ENCODE measurements around the gene NOTCH1.
"Not testable (repeated sequence)": the region's sequence is repeated elsewhere in the genome, so short reads cannot be mapped to it uniquely, and the experiment has no call there.

The NOTCH1 gene

DNA sequence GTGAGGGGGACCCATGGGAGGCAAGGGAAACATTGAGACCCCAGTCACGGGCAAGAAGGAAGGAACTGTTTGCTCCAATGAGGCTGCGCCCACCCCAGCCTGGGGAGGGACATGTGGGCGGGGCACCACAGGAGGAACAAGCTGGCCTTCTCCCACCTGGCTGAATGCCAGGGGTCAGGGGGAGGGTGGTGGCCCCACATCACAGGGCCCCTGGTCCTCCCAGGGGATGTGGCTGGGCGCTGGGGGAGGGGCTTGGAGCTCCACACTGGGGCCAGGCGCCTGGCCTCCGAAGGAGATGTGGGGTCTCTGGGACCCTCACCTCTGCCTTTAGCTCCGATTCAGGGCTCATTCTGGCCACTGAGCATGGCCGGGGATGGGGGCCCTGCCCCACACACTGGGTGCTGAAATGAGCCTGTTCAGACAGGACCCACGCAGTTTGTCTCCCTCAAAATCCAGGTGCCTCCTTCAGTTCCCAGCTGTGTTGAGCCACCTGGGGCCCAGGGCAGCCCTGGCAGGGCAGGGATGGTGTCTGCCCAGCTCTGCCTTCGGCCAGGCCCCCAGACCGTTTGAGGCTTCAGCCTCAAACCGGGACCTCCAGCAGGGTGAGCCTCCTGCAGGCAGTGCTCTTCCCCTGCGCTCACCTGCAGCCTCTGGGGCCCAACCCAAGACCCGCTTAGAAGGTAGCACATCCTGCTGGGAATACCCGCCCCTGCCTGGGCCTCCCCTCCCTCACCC, 33.2 kb upstream of the NOTCH1 start:
- no peak for DNase-seq

DNA sequence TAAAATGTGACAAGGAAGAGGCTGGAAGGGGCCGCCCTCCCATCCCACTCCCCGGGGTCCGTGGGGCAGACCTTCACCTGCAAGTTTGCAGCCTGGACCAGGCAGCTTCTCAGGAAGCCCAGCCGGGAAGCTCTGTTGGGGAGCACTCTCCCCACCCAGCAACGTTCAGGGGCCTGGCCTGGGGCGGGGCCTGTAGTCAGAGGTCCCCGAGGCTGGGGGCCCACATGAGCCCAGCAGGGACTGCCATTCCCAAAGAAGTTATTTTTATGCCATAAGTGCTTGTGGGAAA, 32.7 kb upstream of the NOTCH1 start:
- no peak for DNase-seq

DNA sequence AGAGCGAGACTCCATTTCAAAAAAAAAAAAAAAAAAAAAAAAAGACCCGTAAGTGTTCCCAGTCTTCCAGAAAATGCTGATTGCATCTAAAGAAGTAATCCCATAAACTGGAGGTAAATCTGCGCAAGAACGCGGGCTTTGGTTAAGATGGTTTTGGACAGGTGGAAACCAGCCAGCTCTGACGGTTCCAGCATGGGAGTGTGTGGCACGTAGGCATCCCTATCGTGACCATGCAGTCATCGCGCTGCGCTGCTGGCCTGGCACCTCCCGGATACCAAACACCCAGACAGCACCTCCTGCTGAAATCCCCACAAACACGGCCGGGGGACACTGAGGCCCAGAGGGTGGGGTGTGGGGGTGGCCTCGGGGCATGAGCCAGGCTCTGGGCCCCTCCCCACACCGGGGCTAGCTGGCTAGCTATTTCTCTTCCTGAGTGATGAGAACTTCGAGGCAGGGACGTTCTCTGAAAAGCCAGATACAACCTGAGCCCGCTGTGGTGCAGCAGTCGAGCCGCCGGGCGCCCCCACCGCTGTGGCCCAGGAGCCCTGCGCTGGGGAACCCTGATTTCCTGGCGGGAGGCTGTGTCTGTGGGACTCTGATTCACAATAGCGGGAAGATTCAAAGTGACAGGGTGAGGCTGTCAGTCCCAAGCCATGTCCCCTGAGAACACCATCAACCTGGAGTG, 32.2 kb upstream of the NOTCH1 start:
- no peak for DNase-seq

DNA sequence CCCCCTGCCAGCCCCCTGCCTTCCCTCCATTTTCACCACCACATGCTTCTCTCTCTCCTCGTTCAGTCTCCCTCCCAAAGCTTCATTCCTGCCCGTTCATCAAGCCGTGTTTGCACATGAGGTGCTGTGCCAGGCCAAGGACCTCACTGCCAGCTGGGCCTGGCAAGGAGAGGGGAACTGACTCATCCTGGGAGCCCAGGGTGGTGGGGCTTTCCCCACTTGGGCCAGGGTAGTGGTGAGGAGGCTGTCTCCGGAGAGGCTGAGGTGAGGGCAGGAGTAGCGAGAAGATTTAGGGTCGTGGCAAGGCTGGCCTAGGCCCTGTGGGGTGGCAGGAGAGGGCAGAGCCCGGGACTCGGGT, 30.4 kb upstream of the NOTCH1 start:
- DNase-seq: no peak

DNA sequence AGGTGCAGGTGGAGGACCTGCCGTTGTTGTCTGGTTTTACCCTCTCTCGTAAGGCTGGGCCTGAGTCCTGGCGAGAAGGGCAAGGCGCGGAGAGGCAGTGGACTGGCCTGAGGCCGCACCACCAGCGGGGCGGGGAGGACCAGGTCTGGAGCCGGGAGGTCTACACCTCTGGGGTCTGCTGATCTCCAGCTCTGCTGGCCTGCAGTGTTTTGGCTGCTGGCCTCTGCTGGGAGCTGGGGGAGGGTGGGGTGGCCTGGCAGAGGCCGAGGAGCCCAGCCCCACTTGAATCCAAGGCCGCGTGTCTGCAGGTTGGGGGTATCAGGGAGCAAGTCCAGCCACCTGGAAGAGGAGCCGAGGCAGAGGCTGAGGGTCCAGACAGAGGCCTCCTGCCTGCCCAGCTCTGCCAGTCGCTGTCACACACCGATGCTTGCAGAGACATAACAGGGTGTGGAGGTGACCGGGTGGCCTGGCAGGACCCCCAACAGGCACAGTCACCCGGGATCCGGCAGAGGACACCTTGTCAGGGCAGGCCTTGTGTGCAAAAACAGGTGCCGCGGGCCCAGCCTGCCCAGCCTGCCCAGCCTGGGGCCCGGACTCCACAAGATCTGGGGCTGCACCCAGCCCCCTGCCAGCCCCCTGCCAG, 29.9 kb upstream of the NOTCH1 start:
- no peak for DNase-seq

DNA sequence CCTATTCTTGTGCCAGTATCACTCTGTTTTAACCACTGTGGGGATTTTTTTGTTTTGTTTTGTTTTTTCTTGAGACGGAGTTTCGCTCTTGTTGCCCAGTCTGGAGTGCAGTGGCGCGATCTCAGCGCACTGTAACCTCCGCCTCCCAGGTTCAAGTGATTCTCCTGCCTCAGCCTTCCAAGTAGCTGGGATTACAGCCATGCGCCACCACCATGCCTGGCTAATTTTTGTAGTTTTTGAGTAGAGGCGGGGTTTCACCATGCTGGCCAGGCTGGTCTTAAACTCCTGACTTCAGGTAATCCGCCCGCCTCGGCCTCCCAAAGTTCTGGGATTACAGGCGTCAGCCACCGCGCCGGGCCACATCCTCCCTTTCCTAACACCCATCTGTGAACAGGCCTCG, 28.8 kb upstream of the NOTCH1 start:
- not testable (repeated sequence) for DNase-seq

DNA sequence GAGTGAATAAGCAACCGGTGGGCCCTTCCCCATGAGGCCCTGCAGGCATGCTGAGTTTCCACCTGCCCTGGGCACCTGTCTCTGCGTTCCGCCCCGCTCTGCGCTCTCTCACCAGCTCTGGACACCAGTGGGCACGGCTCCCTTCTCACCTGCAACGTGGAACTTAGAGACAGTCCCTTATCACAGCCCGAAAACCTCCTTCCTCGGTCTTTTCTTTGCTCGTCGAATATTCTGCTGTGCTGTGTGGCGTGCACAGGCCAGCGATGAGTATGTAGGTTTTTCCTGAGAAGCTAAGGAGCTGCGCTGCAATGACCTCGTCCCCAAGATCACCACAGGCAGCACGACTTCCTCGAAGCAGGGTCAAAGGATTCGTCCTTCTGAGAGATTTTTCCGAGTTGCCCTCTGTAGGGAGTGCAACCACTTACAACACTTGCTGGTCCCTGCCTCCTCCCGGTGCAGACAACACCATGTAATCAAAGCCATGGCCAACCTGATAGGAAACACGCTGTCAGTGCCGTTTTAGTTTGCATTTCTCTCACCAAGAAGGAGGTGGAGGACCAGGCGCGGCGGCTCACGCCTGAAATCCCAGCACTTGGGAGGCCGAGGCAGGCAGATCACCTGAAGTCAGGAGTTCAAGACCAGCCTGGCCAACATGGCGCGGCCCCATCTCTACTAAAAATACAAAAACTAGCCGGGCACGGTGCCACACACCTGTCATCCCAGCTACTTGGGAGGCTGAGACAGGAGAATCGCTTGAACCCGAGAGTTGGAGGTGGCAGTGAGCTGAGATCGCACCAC, 27.2 kb upstream of the NOTCH1 start:
- no peak for DNase-seq

DNA sequence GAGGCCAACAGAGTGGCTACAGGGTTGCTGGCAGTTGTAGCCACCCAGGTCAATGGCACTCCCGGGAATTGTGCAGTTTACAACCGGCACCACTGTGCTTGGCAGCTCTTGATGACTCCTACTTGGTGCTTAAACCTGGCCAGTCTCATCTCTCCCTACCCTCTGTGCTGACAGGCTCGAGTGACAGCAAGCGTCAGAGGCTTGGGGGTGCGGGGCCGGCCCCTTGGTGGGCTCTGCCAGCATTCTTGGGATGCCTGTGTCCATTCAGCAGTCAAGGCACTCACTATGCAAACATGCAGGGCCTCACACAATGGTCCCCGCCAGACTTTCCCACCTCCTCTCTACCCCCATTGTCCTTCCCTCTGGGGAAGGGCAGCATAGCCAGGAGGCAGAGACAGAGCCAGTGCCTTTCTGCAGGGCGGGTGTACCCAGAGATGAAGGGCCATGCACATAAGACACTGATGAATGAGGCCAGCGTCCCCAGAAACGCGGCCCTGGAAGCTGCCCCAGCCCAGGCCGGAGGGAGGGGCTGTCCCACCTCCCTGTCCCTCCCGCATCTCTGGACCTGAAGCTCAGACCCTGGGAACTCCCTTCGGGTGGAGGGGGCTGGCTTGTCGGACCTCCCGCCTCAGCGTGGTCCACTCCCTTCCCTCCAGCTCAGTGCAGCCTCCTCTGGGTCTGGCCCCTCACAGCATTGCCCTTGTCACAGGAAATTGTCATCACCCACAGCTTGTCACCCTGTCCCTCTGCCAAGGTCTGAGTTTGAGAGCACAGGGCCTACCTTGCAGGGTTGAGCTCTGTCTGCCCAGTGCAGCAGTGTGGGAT, 26.4 kb upstream of the NOTCH1 start:
- DNase-seq: no peak

DNA sequence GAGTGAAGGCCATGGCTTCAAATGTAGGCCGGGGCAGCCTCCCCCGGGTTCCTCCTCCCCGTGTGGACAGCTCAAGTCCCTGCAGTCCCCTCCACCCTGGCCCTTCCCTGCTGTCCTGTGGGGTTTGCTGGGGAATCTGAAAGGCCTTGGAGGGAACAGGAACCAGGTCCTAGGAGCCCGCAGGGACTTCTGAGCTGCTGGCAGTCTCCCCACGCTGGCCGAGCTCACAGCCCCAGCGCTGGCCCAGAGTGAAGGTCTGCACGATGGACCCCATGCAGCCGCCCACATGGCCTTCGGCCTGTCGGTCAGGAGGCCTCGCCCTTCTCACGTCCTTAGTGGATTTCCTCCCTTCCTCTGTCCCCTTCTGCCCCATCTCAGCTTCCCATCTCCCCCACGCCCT, 25.7 kb upstream of the NOTCH1 start:
- no peak for DNase-seq

DNA sequence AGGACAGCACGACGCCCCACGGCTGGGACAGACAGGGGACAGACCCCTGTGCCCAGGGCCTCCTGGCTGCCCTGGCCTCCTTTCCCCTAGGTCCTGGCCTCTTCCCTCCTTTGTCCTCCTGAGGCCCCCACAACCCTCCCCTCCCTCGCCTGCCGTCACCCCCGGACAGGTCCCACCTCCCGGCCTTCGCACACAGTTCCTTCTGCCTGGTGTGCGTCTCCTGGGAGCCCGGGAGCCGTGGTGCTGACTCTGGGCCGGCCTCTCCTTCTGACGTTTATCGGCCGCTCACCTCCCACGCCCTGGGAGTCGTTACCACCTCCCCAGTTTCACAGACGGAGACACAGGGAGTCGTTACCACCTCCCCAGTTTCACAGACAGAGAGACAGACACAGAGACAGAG, 25.1 kb upstream of the NOTCH1 start:
- no peak for DNase-seq

DNA sequence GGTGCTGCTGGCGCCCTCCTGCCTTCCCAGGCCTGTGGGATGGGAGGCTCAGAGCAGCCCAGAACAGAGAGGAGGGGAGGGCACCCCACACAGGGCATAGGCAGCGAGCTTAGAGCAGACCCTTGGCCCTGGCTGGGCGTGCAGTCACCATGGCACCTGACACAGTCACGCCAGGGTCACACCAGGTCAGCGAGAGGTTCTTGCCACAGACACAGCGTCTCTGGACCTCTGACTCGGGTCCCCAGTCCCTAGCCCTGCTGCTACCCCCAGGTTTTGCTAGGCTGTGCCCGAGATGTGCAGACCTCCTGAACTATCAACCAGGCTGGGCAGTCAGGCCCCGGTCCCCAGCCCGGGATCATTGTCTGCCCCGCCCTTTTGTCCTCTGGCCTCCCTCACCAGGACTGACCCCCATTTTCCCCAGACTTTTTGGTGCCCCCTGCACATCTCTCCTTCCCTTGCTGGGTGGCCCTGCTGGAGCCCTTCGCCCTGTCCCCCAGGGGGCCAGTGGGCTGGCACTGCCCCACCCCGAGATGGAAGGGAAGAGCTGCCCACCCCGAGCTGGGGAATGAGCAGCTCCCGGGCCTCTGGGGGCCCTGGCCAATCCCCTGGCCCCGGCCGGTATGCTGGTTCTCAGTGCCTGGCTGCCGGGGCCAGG, 24.5 kb upstream of the NOTCH1 start:
- no peak for DNase-seq

DNA sequence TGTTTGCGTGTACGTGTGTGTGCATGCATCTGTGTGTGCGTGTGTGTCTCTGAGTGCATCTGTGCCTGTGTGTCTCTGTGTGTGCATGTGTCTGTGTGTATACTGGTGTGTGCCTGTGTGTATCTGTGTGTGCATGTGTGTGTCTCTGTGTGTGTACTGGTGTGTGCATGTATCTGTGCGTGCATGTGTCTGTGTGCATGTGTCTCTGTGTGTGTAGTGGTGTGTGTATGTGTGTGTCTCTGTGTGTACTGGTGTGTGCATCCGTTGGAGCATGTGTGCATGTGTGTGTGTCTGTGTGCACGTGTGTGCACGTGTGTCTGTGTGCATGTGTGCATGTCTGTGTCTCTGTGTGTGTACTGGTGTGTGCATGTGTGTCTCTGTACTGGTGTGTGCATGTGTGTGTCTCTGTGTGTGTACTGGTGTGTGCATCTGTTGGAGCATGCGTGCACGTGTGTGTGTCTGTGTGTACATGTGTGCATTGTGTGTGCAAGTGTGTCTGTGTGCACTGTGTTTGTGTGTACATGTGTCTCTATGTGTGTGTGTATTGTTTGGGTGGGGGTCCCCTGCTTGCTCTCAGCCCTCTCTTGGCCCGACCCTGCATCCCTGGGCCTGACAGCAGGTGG, 23.8 kb upstream of the NOTCH1 start:
- no peak for DNase-seq

DNA sequence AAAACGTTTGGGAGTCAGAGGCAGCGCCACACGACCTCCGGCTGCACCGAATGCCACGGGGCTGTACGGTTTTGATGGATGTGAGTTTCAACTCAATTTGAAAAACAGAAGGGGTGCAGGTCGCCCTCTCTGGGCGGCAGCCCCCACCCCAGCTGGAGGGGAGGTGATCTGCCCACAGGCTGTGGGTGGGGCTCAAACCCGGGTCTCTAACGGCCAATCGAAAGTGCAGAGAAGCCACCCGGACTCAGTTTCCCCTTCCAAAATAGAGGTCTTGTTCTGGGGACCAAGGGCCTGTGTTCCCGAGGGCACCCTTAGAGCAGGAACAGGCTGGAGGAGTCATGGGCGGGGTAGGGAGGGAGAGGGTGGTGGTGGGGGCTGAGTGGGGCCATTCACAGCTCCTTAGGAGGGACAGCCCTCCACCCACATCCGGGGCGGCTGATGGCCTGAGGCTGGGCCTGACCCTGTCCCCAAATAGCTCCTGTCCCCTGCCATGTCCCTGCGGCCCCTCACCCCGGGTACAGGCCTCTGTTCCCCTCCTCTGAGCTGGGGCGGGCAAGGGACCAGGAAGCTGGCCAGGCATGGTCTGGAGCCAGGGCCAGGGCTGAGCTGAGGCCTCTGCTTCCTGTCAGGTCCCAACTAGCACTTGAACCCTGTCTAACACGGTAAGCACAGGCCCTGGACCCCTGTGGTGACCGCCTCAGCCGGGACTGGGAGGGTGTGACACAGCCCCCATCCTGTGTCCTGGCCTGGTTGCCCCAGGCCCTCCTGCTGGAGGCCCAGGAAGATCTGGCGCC, 22.6 kb upstream of the NOTCH1 start:
- DNase-seq: no peak

DNA sequence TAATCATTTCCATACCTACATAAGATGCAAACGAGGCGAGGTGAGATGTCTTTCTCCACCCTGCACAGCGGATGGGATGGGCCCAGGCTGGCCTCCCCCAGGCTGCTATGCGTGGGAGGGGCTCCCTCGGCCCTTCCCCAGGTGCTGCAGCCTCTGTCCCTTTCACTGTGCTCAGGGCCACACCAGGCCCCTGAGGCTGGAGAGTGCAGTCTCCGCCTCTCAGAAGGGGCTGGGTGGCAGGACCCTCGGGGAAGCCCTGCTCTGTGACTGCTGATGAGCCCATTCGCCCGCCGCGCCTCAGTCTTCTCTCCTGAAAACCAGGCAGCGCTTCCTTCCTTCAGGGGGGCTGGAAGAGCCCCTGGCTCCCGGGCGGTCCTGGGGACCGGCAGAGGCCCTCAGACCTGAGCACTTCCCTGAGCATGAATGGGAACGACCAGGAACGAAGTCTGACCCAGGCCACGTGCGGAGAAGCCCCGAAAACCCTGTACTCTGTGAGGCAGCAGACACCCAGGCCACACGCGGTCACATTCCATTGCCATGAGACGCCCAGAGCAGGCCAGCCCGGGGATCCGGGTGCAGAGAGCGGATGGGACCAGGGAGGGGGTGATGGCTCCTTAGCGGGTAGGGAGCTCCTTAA, 21.9 kb upstream of the NOTCH1 start:
- no peak for DNase-seq

DNA sequence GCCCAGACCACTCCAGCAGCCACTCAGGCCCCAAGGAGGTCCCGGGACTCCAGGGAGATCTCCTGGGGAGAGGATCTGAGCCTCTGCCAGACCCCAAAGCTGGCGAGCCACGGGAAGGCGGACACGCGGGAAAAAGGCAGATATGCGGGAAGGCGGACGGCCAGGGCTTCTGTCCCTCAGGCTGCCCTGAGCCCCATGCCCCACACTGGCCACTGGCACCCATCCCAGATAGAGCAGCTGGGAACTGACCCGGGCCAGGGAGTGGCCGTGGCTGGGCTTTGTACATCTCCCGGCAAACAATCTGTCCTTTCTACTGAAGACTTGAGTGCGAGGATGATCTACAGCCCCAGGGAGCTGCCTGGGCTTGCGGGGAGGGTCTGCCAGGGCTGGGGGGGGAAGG, 21.1 kb upstream of the NOTCH1 start:
- DNase-seq: no peak

DNA sequence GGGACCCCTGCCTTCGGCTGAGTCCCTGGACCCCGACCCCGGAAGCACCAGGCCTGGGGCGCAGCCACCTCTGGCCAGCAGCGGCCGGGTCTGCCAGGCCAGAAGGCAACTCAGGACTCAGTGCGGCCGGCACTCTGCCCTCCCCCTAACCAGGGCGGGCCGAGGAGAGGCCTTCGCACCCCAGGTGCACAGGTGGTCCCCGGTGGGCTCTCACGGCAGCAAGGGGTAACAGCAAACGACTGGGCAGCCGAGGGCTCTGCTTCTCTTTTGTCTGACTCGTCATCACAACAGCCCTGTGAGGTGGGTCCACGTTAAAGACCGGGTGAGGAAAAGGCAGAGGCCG, 20.7 kb upstream of the NOTCH1 start:
- no peak for DNase-seq

DNA sequence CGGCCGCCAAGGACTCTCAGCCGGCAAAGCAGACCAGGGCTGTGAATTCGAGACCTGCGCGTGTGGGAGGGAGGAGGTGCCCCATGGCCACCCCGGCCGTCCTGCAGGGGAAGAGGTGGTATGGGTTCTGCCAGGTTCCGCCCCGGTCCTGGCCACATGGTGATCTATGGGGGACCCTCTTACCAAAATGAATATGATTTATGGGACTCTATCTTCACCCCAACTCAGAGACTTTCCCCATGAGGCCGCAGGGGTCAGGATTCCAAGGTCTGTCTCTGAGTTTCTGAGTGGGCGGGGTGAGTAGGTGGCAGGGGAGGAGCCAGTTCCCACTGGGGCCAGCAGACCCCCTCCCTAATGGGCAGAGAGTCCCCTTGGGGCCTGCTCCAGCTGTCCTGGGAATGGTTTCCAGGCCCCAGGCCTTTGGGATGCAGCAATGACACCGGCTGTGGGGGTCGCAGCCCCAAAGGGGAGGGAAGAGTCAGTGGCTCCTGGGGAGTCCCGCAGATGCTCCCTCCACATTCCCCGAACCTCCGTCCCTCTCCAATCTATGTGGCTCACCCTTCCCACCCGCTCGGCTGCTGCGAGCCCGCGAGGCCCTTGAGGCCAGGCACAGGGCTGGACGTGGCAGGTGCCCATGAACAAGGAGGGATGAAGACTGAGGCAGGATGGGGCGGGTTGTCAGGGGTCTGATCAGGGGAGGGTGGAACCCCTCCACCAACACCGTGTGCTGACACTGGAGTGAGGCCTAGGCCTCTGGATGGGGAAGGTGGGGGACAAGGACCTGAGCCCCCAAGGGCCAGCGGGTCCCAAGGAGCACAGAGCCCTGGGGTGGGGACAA, 20.1 kb upstream of the NOTCH1 start:
- DNase-seq: no peak

DNA sequence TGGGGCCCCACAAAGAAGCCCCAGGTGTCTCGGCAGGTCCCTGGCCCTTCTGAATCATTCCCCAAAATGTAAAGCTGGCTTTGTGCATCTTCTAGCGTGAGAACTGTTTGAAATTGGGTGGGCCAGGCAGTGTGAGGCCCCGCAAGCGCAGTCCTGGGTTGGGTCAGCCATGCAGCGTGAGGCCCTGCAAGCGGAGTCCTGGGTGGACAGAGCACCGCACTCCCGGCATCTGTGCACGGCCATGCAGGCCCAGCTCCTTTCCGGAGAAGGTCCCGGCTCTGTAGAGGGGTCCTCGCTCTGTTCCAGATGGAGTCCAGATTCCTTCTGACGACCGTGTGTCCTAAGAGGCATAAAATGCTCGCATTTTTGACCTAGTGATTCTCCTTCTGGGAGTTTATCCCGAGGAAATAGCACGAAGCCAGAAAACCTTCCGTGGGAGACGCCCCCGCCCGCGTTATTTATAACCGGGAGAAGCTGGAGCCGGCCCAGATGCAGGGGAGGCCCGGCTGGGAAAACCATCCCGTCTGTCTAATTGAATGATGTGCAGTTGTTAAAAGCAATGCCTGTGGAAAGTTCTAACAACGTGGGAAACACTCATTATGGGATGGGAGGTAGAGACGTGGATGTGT, 19.4 kb upstream of the NOTCH1 start:
- no peak for DNase-seq

DNA sequence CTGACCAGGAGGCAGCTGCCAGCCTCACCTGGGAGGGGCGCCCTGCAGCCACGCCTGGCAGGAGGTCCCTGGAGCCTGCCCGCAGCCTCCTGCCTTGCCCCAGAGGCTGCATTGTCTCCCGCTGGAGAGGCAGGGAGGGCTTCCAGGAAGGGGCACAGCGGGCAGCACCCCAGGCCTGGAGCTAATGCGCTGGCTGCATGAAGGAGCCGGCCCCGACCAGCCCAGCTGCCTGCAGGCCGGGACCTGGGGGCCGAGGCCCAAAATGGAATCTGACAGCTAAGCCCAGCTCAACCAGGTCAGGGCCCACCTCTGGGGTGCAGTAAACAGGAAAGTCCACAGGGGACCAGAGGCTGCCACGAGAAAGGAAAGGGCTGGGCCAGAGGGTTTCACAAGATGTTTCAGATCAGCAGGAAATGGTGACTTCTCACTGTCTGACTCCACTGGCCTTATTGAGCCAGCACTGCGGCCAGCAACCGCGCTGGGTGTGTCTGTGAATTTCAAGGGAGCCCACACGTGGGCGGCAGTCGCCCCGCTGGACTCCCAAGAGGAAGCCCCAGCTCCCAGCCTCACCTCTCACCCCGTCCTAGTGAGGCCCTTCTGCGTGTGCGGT, 18.6 kb upstream of the NOTCH1 start:
- no peak for DNase-seq
